ENCODE results near the gene TSHZ2.

DNA sequence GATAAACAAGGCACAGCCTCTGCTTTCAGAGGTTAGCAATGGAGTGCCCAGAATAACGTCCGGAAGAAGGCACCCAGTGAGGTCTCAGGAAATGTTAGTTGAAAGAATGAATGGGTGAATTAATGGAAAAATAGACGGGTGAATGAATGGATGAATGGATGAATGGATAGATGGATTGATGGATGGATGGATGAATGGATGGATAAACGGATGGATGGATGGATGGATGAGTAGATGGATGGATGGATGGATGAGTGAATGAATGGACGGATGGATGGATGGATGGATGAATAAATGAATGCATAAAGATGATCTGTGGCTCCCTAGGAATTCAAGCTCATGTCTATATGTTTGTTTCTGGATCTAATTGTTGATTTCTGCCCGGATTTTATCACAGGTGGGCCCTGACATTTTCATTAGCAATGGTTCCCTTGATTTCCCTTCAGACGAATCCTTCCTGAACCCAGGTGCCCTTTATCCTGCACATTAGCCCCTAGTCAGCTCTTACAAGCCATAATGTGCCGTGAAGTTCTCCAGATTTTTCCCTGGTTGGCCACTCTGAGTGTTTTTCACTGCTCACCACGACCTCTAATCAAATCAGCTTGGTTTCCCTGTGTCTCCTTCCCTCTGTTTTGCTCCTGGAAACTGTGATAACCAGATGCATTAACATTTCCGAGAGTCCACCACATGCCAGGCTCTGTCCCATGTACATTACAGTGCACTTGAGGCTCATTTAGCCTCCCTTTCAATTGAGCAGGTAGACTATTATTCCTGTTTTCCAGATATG lies 22.2 kb downstream of the TSHZ2 start:
- TF ChIP-seq POLR2AphosphoS5 (IDR thresholded peaks at IDR 0.05; ENCODE audit: low read depth, low read length) (no peak), FOXP2 (optimal IDR thresholded peaks at IDR 0.05; ENCODE audit: borderline replicate concordance, extremely low read depth, extremely low read length, insufficient read depth) (no peak), SIN3A (IDR thresholded peaks at IDR 0.05; ENCODE audit: borderline replicate concordance, insufficient read depth, low read length) (no peak), TAF1 (IDR thresholded peaks at IDR 0.05; ENCODE audit: borderline replicate concordance, insufficient read depth, low read length) (no peak)
- TF ChIP-seq, protein P1, sequence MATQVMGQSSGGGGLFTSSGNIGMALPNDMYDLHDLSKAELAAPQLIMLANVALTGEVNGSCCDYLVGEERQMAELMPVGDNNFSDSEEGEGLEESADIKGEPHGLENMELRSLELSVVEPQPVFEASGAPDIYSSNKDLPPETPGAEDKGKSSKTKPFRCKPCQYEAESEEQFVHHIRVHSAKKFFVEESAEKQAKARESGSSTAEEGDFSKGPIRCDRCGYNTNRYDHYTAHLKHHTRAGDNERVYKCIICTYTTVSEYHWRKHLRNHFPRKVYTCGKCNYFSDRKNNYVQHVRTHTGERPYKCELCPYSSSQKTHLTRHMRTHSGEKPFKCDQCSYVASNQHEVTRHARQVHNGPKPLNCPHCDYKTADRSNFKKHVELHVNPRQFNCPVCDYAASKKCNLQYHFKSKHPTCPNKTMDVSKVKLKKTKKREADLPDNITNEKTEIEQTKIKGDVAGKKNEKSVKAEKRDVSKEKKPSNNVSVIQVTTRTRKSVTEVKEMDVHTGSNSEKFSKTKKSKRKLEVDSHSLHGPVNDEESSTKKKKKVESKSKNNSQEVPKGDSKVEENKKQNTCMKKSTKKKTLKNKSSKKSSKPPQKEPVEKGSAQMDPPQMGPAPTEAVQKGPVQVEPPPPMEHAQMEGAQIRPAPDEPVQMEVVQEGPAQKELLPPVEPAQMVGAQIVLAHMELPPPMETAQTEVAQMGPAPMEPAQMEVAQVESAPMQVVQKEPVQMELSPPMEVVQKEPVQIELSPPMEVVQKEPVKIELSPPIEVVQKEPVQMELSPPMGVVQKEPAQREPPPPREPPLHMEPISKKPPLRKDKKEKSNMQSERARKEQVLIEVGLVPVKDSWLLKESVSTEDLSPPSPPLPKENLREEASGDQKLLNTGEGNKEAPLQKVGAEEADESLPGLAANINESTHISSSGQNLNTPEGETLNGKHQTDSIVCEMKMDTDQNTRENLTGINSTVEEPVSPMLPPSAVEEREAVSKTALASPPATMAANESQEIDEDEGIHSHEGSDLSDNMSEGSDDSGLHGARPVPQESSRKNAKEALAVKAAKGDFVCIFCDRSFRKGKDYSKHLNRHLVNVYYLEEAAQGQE (IDR thresholded peaks at IDR 0.05; ENCODE audit: insufficient read depth in 1 of 2, low read depth in 2 of 2, low read length in 2 of 2) = no peak

Data from PFSK-1 (cell line).